HUDEP-2 (cell line): ENCODE data around the gene EPB41L2.
A peak's percentile ranks its signal among the peaks of the same experiment; 100 is the strongest.
"Not testable (repeated sequence)": the region's sequence is repeated elsewhere in the genome, so short reads cannot be mapped to it uniquely, and the experiment has no call there.

Source experiments
- DNase-seq, 76 experiments: peaks; one replicate each; lab custom pipeline; 2025; ENCODE audit not compliant: unreplicated experiment in 76 of 76; lab: John Stamatoyannopoulos, UW

The EPB41L2 gene

DNA sequence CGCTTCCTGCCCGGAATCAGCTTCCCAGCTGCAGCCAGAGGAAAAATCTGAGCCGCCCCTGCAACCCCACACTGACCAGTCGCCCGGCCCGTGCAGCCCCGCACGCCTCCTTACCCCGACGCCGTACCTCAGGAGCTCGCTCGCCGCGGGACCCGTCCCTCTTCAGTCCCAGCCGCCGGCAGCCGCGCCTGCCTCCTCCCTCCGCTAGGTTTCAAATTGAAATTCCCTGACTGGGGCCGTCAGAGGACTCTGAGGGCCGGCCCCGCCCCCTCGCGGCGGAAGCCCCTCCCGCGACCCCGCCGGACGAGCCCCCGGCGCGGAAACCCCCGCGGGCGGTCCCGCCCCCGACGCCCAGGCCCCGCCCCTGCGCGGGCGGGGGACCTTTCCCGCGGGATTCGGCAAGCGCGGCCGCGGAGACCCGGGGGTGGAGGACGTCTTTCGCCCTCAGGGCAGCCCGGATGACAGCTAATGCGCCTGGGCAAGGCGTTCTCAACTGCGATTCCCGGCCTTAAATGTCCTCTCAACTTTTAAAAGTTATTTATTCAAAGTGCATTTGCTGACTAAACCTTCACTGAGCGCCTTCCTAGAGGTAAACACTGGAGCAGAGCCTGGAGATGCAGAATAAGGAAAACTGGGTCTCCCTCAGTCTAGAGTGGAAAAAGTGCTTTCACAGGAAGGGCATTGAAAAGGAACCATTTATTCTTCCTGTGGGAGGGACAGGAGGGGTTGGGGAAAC is at the start of gene EPB41L2:
EPB41L2 (minus strand) TSS at position 218 of the 736 bp plus-strand sequence. CDS start 106,760 bp downstream, outside the sequence.
- DNase-seq = peak in 25 of 76 experiments; percentile 2 to 50 (median 17)

DNA sequence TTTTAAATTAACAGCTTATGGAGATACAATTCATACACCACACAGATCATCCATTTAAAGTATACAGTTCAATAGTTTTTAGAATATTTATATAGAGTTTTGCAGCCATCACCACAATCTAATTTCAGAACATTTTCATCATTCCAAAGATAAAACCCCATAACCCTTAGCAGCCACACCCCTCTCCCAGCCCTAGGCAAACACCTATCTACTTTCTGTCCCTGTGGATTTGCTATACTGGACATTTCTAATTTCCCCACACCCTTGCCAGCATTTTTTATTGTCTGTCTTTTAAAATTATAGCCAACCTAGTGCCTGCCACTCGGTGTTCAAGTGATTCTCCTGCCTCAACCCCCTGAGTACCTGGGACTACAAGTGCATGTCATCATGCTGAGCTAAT is 49.2 kb upstream of the EPB41L2 start:
- DNase-seq = no peak

DNA sequence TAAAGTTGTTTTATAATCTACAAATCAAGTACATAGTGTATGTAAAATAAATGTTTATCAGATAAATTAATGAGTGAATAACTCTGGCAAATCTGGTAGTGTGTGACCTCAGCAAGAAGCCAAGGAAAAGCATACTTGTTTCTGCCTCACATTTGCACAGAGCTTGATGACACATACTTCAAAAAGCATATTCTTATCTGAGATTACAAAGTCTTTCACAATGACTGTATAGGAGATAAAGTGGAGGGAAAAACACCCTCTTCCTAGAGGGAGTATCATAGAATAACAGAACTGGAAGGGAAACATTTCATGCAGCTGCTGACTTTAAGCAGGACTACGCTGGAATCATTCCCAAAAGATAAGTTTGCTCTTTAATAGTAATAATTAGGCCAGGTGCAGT is 44.1 kb upstream of the EPB41L2 start:
- DNase-seq = no peak

DNA sequence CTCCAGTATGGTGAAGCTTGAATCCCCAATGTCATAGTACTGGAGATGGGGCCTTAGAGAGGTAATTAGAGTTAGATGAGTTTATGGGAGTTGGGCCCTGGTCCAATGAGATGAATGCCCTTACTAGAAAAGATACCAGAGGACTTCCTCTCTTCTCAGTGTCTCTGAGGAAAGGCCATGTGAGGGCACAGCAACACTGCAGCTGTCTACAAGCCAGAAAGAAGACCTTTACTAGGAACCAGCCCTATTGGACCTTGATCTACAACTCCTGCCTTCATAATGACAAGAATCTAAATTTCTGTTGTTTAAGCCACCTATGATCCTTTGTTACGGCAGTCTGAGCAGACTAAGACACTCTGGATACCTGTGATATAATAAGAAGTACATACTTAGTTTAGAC is 40.9 kb upstream of the EPB41L2 start:
- no peak for DNase-seq

DNA sequence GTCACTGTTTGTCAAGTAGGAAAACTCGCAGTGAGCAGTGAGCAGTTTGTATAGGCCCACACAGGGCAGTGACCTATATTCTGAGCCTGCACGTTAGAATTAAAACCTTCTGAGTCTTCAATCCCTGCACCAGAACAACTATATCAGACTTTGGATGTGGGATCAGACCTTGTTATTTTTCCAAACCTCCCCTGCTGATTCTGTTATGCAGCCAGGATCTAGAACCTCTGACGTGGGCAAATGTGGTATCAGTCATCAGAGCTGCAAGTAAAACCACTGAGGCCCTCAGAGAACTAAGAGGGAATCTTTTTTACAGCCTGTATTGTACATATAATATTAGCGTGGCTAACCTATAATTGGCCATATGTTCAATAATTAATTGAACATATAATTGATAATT is 40.3 kb upstream of the EPB41L2 start:
- no peak for DNase-seq

DNA sequence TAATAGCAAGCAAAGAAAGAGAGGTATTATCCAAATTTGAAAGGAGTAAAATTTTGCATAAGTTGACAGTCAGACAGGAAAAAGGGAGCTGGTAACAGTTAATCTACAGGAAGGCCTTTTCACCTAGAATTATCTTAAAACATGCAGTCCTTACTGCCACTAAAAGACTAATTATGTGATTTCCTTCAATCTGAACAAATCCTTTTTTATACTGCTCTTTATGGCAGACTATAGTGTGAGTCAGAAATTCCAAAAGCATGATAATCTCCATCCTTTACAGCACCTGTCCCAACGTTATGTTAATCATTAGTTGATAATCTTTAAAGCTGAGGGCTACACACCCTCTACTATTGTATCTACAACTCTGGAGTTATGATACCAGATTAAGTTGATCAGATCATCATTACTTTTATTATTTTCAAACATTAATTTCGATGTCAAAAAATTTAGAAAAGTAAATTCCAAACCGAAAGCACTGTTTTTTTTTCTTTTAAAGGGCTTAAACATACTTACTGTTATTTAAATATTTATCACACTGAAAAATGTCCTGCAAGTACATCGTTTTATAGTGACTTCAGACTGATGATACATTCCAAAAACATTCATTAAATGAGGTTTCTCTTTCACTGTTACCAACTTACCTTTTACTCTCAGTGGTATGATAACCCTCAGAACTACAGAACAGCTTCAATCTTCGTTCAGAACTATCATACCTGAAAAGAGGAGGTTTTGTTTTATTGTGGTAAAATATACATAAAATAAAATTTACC is 39.1 kb upstream of the EPB41L2 start:
- no peak for DNase-seq

DNA sequence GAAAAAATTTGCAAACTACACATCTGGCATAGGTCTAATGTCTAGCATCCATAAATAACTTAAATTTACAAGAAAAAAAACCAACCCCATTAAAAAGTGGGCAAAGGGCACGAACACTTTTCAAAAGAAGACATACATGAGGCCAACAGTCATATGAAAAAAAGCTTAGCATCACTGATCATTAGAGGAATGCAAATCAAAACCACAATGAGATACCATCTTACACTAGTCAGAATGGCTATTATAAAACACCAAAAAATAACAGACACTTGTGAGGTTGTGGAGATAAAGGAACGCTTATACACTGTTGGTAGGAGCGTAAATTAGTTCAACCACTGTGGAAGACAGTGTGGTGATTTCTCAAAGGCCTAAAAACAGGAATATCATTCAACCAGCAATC is 33.7 kb upstream of the EPB41L2 start:
- DNase-seq = no peak

DNA sequence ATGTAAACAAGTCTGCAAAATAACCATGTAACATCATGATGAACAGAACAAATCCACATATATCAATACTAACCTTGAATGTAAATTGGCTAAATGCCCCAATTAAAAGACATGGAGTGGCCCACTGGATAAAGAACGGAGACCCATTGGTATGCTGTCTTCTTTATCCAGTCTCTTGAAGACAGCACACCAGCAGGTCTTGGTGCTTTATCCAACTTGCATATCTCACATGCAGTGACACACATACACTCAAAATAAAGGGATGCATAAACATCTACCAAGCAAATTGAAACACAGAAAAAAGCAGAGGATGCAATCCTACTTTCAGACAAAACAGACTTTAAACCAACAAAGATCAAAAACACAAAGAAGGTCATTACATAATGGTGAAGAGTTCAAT is 30.3 kb upstream of the EPB41L2 start:
- DNase-seq = no peak

DNA sequence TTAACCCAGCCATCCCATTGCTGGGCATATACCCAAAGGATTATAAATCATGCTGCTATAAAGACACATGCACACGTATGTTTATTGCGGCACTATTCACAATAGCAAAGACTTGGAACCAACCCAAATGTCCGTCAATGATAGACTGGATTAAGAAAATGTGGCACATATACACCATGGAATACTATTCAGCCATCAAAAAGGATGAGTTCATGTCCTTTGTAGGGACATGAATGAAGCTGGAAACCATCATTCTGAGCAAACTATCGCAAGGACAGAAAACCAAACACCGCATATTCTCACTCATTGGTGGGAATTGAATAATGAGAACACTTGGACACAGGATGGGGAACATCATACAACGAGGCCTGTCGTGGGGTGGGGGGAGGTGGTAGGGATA is 28.9 kb upstream of the EPB41L2 start:
- not testable (repeated sequence) for DNase-seq

DNA sequence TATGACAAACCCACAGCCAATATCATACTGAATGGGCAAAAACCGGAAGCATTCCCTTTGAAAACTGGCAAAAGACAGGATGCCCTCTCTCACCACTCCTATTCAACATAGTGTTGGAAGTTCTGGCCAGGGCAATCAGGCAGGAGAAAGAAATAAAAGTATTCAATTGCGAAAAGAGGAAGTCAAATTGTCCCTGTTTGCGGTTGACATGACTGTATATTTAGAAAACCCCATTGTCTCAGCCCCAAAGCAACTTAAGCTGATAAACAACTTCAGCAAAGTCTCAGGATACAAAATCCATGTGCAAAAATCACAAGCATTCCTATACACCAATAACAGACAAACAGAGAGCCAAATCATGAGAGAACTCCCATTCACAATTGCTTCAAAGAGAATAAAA is 27.3 kb upstream of the EPB41L2 start:
- DNase-seq = not testable (repeated sequence)

DNA sequence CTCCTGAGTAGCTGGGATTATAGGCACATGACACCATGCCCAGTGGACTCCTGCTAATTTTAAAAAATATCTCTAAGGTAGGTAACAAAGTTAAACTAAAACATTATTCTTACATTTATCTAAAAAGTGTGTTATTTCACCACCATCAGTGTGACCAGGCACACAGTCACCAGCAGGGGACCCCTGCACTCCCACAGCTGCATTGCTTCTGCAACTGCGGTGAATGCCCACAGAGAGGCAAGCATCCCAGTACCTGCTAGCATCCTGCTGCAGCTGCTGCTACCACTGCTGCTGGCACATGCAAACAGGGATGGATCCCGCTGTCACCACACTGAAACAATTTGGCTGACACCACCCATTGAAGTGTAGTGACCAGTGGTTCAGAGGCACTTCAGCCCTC is 21.9 kb upstream of the EPB41L2 start:
- DNase-seq = no peak

DNA sequence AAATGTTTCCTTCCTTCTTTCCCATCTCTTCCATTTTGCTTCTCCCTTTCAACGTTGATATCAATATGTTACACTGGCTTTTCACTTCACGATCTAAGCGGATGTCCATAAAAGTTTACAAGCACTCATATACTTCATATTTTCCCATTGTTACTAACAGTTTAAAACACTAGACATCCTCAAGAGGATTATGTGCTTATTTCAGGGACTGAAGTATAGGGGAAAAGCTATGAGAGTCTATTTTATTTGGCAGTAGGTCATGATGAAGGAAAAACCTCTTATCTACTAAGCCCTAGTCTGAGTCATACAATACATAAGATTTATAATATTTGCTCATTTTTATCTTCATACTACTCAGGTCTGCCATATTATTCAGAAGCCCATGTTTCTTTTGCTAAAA is 20.6 kb upstream of the EPB41L2 start:
- no peak for DNase-seq

DNA sequence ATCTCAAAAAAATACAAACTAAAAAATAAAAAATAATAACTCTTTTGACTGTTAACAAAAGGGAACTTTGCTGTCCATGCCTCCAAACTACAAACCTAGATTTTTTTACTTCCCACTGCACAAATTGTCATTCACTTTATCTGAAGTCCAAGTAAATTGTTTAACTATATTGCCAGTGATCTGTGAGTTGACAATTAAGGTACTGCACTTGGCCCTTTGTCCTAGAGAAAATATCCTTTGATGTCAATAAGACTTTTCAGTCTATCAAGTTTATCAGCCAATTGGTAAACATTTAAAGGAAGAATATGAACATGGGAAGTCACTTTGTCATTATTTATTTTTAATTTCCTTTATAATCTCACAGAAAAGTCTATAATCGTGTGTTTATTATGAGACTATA is 19.3 kb upstream of the EPB41L2 start:
- DNase-seq = no peak

DNA sequence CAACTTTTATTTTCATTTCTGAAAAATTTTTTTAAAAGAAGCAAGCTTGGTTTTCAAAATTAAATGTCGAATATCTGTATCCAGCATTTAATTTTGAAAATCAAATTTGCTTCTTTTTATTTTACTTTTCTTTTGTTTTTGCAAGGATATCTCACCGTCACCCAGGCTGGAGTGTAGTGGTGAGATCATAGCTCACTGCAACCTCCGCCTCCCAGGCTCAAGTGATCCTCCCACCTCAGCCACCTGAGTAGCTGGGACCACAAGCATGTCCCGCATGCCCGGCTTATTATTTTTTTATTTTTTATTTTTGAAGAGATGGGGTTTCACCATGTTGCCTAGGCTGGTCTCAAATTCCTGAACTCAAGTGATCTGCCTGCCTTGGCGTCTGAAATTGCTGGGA is 17.0 kb upstream of the EPB41L2 start:
- DNase-seq = no peak

DNA sequence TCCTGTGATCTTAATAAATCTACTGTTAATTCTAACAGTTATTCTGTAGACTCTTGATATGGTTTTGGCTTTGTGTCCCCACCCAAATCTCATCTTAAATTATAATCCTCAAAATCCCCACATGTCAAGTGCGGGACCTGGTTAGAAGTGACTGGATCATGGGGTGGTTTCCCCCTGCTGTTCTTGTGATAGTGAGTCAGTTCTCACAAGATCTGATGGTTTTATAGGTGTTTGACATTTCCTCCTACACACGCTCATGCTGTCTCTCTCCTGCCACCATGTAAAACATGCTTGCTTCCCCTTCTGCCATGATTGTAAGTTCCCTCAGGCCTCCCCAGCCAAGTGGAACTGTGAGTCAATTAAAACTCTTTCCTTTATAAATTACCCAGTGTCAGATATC is 10.5 kb upstream of the EPB41L2 start:
- DNase-seq = no peak

DNA sequence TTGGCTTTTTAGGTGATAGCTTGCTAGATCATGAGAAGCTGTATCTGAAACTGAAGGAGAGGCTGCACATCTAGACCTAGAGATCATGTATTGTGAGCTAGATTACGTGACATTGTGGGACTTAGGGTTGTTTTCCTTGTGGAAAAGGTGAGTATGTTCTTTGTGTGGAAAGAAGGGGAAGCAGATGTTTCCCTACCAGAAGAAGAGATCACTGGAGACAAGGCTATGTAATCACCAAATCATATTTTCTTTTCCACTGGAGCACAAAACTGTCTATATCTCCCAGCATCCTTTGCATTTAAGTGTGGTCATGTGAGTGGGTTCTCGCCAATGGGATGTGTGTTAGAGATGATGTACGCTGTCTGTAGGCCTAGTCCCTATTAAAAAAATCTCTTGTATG is 7.0 kb upstream of the EPB41L2 start:
- no peak for DNase-seq

DNA sequence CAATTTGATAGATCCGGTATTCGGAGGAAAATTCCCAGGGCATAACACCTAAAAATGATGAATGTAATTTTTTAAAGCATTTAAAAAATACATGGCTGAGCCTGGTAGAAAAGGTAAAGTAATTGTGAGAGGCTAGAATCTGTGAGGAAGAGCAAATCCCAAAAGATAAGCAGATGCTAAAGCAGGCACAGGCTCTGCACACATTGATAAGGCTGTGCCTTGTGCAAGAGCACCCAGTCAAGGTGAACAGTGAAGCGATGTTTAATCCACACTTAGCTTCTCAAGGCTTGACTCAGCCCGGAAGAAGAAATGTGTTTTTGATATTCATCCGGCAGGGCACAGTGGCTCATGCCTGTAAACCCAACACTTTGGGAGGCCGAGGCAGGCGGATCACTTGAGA is 5.1 kb upstream of the EPB41L2 start:
- DNase-seq = no peak

DNA sequence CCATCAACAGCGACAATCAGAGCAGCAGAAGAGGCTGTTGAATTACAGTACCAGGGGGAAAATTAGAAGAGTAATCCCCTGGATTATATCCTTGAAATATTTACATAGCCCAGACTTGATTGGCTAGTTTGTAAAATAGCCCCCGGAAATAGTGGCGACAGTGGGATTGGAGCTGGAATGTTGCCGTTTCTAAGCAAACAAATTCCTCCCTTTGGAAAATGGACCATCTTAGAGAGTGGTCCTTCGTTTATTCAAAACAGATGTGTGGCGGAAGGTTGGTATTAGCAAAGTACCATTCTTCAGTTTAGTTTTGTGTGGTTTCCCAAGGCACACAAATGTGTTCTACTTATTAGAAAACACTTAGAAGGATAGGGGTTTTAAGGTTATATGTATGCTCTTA is 4.5 kb upstream of the EPB41L2 start:
- DNase-seq = no peak

DNA sequence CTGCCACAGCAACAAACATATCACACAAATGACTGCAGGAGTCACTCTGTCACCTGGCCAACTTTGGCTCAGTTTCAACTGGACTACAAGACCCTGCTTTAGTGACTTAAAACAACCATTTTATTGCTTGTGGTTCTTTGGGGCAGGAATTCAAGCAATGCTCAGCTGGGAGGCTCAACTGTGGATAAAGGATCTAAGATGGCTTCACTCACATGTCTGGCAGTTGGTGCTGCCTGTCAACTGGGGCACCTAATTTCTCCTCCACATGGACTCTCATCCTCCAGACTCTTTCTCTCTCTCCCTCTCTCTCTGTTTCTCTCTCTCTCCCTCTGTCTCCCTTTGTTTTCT is 2.8 kb upstream of the EPB41L2 start:
- DNase-seq = no peak

DNA sequence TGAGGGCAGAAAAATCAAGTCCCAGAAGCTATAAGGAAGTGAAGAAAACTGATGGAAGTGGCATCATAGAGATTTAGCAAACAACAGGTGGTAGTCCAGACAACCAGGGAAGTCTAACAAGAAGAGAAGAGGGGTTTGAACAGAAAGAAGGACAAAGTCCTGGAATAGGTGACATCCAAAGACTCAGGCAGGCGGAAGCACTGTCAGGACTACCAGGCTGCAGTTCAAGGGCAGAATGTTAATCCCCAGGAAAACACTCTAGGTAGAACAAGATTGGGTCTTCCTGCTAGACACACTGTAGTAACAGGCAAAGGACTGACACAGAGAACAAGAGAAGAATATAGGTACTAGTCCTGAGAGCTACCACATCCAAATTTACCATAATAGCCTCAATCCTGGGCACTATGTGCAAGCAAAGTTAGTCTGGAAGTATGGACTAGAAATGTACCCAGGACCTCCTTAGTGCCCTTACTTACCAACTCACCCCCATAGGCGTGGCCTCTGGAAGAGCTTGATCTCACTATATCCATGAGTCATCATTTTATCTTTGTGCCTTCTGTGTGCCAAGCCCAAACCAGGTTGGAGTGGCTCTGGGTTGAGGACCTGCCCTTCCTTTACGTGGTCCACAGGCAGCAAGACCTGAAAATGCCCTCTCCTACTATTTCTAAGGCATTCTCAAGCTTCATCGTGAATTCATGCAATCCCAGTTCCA is 2.2 kb upstream of the EPB41L2 start:
- peak in 39 of 76 experiments; percentile 4 to 61 (median 31) for DNase-seq

DNA sequence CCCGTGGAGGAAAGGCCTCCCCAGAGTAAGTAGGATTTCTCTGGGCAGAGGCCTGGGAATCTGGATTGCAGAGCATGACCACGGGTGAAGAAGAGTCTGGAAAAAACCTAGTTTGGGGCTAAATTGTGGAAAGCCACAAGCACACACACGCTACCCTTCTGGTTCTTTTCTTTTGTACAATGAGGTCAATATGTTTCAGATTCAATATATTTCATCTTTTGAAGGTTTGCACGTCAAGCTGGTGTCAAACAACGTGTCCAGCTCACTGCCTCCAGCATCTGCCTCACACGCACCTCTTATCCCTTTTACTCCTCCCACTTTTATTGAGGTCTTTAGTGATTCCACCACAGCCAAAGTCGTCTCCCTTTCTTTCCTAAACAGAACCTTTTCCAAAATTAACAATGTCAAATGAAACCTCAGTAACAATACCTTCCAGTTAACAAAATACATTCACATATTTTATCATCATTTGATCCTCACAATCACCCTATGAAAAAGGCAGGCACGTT is 773 bp upstream of the EPB41L2 start:
- DNase-seq = no peak
